ENCODE measurements around the gene H2AZ2.

DNA sequence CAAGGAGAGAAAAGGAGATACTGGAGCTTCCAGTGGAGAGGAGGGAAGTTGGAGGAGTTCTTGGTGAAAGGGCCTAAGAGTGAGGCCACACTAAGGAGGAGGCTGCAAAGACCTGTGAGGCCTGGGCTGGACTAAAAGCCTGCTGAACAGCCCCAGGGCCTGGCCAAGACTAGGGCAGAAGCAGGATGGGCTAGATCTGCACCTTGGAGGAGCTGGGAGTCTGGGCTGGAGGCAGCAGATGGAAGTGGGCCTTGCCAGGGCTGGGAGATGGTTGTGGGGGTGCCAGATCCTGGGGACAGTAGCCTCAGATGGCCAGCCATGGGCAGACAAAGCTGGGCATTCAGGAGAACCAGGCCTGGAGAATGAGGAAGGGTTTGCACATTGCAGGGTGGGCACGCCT, 43.9 kb upstream of the H2AZ2 start:
- TF ChIP-seq POLR2AphosphoS5 (IDR thresholded peaks at IDR 0.05; ENCODE audit: low read depth, low read length) (no peak), POLR2A (IDR thresholded peaks at IDR 0.05; ENCODE audit: low read depth, low read length) (no peak), TAF1 (IDR thresholded peaks at IDR 0.05; ENCODE audit: borderline replicate concordance, low read depth, low read length) (no peak)

Data from GM12892 (cell line).